ENCODE results near the gene SPNS2. TPM values are rescaled to one million over a fixed set of nuclear protein-coding genes. Genes with fewer than 3 reads are reported as not detected.

Gene SPNS2
- polyA plus RNA-seq (2013), result 153 and 164 TPM in 2 replicates

GRCh38 chr17:4498461-4499397, at the start of gene SPNS2:
Gene SPNS2 (plus strand): TSS chr17:4498881. CDS start chr17:4499048, 167 bp downstream.
- Histone ChIP-seq H3K79me2 (ENCODE audit: control insufficient read depth, insufficient read depth, low read length, poor library complexity) (peaks cover 34% of the 10 kb centered on the region), H2BK12ac (ENCODE audit: low read length) (peak within 1 kb of the TSS; percentile 65), H3K14ac (ENCODE audit: low read length) (peak within 1 kb of the TSS; percentile 88), H3K9ac (ENCODE audit: low read length) (peak within 1 kb of the TSS; percentile 96), H3K18ac (ENCODE audit: low read length) (peak within 1 kb of the TSS; percentile 78), H2AFZ (ENCODE audit: insufficient read depth, low read length, poor library complexity) (peak within 1 kb of the TSS; percentile 57), H3K4ac (ENCODE audit: low read depth, low read length) (peak within 1 kb of the TSS; percentile 97), H2BK120ac (ENCODE audit: insufficient read depth, low read length, poor library complexity) (peak within 1 kb of the TSS; percentile 85), H4K8ac (ENCODE audit: low read depth, low read length) (peak within 1 kb of the TSS; percentile 72), H3K4me1 (ENCODE audit: control insufficient read depth in 1 of 2, insufficient read depth in 2 of 2, low read length in 2 of 2) (peaks cover 39 to 45% of the 10 kb centered on the region in 2 experiments), H2BK5ac (ENCODE audit: low read depth, low read length, poor library complexity) (peak within 1 kb of the TSS; percentile 73), H4K12ac (ENCODE audit: low read depth, low read length) (no peak within 1 kb of the TSS), H2AK5ac (ENCODE audit: low read length) (peak within 1 kb of the TSS; percentile 75), H3K27ac (ENCODE audit: low read depth, low read length) (peak within 1 kb of the TSS; percentile 34), H3K4me3 (ENCODE audit: low read depth, low read length) (peak within 1 kb of the TSS; percentile 88), H3K27me3 (ENCODE audit: insufficient read depth, low read length) (no peaks in the 10 kb centered on the region), H3K4me2 (ENCODE audit: low read length) (peak within 1 kb of the TSS; percentile 94), H3K9me3 (ENCODE audit: insufficient read depth, low read depth, low read length) (no peaks in the 10 kb centered on the region), H3K36me3 (ENCODE audit: control insufficient read depth in 1 of 2, insufficient read depth in 2 of 2, low read length in 2 of 2) (peaks cover 9 to 14% of the 10 kb centered on the region in 2 experiments), H3K23ac (ENCODE audit: low read length) (no peak within 1 kb of the TSS), H4K91ac (ENCODE audit: low read depth, low read length) (peak within 1 kb of the TSS; percentile 86), H3K79me1 (ENCODE audit: low read length) (peaks cover 43% of the 10 kb centered on the region)
- DNase-seq, result peak; percentile 52 to 69
- no CpG with 5 or more reads among the region's 117 CpGs for WGBS (ENCODE audit: extremely low coverage, insufficient coverage, insufficient read length)

DNA sequence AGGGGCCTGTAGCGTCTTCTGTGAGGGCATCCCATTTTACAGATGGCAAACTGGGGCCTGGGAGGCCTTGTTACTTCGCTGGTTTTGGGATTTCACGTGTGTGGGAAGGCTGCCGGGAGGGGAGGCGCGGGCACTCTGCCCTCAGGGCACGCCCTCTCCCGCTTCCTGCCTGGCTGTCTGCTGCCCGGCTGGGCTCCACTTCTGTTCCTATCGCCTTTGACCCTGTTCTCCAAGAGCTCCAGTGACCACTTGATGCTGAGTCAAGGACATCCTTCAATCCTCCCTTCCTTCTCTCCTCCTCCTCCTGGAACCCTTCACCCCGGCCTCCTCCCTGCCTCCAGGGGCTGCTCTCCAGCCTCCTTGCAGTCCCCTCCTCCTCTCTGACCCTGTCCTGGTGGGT, 48.9 kb upstream of the SPNS2 start:
- H3K79me1 ChIP-seq (ENCODE audit: low read length), result peaks cover 14% of the 10 kb centered on the region
- no peak overlapping the region for H2BK5ac ChIP-seq (ENCODE audit: low read depth, low read length, poor library complexity)
- no peak overlapping the region for H4K8ac ChIP-seq (ENCODE audit: low read depth, low read length)
- H3K27ac ChIP-seq (ENCODE audit: low read depth, low read length), result no peak overlapping the region
- peaks cover 15 to 16% of the 10 kb centered on the region in 2 experiments for H3K4me1 ChIP-seq (ENCODE audit: control insufficient read depth in 1 of 2, insufficient read depth in 2 of 2, low read length in 2 of 2)
- H2BK12ac ChIP-seq (ENCODE audit: low read length), result peak overlapping the region; percentile 20
- no peak overlapping the region for H2BK120ac ChIP-seq (ENCODE audit: insufficient read depth, low read length, poor library complexity)
- H3K23ac ChIP-seq (ENCODE audit: low read length), result no peak overlapping the region
- H3K14ac ChIP-seq (ENCODE audit: low read length), result no peak overlapping the region
- peak overlapping the region; percentile 56 for H2AK5ac ChIP-seq (ENCODE audit: low read length)
- no peaks in the 10 kb centered on the region for H3K79me2 ChIP-seq (ENCODE audit: control insufficient read depth, insufficient read depth, low read length, poor library complexity)
- no peak overlapping the region for H2AFZ ChIP-seq (ENCODE audit: insufficient read depth, low read length, poor library complexity)
- H3K36me3 ChIP-seq (ENCODE audit: control insufficient read depth in 1 of 2, insufficient read depth in 2 of 2, low read length in 2 of 2), result no peaks in the 10 kb centered on the region
- no peak overlapping the region for H3K4me3 ChIP-seq (ENCODE audit: low read depth, low read length)
- H3K18ac ChIP-seq (ENCODE audit: low read length), result no peak overlapping the region
- peak overlapping the region; percentile 20 for H4K91ac ChIP-seq (ENCODE audit: low read depth, low read length)
- H3K9ac ChIP-seq (ENCODE audit: low read length), result no peak overlapping the region
- no peaks in the 10 kb centered on the region for H3K9me3 ChIP-seq (ENCODE audit: insufficient read depth, low read depth, low read length)
- no CpG with 5 or more reads among the region's 11 CpGs for WGBS (ENCODE audit: extremely low coverage, insufficient coverage, insufficient read length)
- H3K4ac ChIP-seq (ENCODE audit: low read depth, low read length), result no peak overlapping the region
- H3K27me3 ChIP-seq (ENCODE audit: insufficient read depth, low read length), result no peaks in the 10 kb centered on the region
- no peak overlapping the region for H4K12ac ChIP-seq (ENCODE audit: low read depth, low read length)
- no peak for DNase-seq
- H3K4me2 ChIP-seq (ENCODE audit: low read length), result no peak overlapping the region

GRCh38 chr17:4450710-4451316, 47.9 kb upstream of the SPNS2 start:
- Histone ChIP-seq H3K36me3 (ENCODE audit: control insufficient read depth in 1 of 2, insufficient read depth in 2 of 2, low read length in 2 of 2) (no peaks in the 10 kb centered on the region), H3K9me3 (ENCODE audit: insufficient read depth, low read depth, low read length) (no peaks in the 10 kb centered on the region), H3K18ac (ENCODE audit: low read length) (no peak overlapping the region), H2AFZ (ENCODE audit: insufficient read depth, low read length, poor library complexity) (no peak overlapping the region), H3K4me3 (ENCODE audit: low read depth, low read length) (no peak overlapping the region), H4K8ac (ENCODE audit: low read depth, low read length) (no peak overlapping the region), H4K12ac (ENCODE audit: low read depth, low read length) (no peak overlapping the region), H2BK12ac (ENCODE audit: low read length) (no peak overlapping the region), H3K23ac (ENCODE audit: low read length) (no peak overlapping the region), H3K4me1 (ENCODE audit: control insufficient read depth in 1 of 2, insufficient read depth in 2 of 2, low read length in 2 of 2) (peaks cover 15 to 16% of the 10 kb centered on the region in 2 experiments), H3K4me2 (ENCODE audit: low read length) (no peak overlapping the region), H3K14ac (ENCODE audit: low read length) (no peak overlapping the region), H3K27ac (ENCODE audit: low read depth, low read length) (no peak overlapping the region), H3K9ac (ENCODE audit: low read length) (no peak overlapping the region), H3K79me2 (ENCODE audit: control insufficient read depth, insufficient read depth, low read length, poor library complexity) (no peaks in the 10 kb centered on the region), H3K79me1 (ENCODE audit: low read length) (peaks cover 14% of the 10 kb centered on the region), H2BK120ac (ENCODE audit: insufficient read depth, low read length, poor library complexity) (no peak overlapping the region), H2AK5ac (ENCODE audit: low read length) (no peak overlapping the region), H3K27me3 (ENCODE audit: insufficient read depth, low read length) (no peaks in the 10 kb centered on the region), H2BK5ac (ENCODE audit: low read depth, low read length, poor library complexity) (no peak overlapping the region), H3K4ac (ENCODE audit: low read depth, low read length) (no peak overlapping the region), H4K91ac (ENCODE audit: low read depth, low read length) (no peak overlapping the region)
- WGBS (ENCODE audit: extremely low coverage, insufficient coverage, insufficient read length), result no CpG with 5 or more reads among the region's 14 CpGs
- DNase-seq, result no peak

GRCh38 chr17:4453812-4454591, 44.7 kb upstream of the SPNS2 start:
- no peak overlapping the region for H4K12ac ChIP-seq (ENCODE audit: low read depth, low read length)
- no peak overlapping the region for H3K4me3 ChIP-seq (ENCODE audit: low read depth, low read length)
- H3K27ac ChIP-seq (ENCODE audit: low read depth, low read length), result no peak overlapping the region
- H3K18ac ChIP-seq (ENCODE audit: low read length), result no peak overlapping the region
- H3K4ac ChIP-seq (ENCODE audit: low read depth, low read length), result no peak overlapping the region
- no peak overlapping the region for H2AK5ac ChIP-seq (ENCODE audit: low read length)
- peaks cover 2% of the 10 kb centered on the region for H3K79me1 ChIP-seq (ENCODE audit: low read length)
- no peak for DNase-seq
- H2BK12ac ChIP-seq (ENCODE audit: low read length), result no peak overlapping the region
- H2AFZ ChIP-seq (ENCODE audit: insufficient read depth, low read length, poor library complexity), result no peak overlapping the region
- no peak overlapping the region for H2BK5ac ChIP-seq (ENCODE audit: low read depth, low read length, poor library complexity)
- no peaks in the 10 kb centered on the region for H3K27me3 ChIP-seq (ENCODE audit: insufficient read depth, low read length)
- no peak overlapping the region for H3K23ac ChIP-seq (ENCODE audit: low read length)
- no CpG with 5 or more reads among the region's 9 CpGs for WGBS (ENCODE audit: extremely low coverage, insufficient coverage, insufficient read length)
- no peak overlapping the region for H4K91ac ChIP-seq (ENCODE audit: low read depth, low read length)
- H3K4me2 ChIP-seq (ENCODE audit: low read length), result no peak overlapping the region
- H2BK120ac ChIP-seq (ENCODE audit: insufficient read depth, low read length, poor library complexity), result no peak overlapping the region
- H4K8ac ChIP-seq (ENCODE audit: low read depth, low read length), result no peak overlapping the region
- no peaks in the 10 kb centered on the region for H3K36me3 ChIP-seq (ENCODE audit: control insufficient read depth in 1 of 2, insufficient read depth in 2 of 2, low read length in 2 of 2)
- H3K9me3 ChIP-seq (ENCODE audit: insufficient read depth, low read depth, low read length), result no peaks in the 10 kb centered on the region
- H3K9ac ChIP-seq (ENCODE audit: low read length), result no peak overlapping the region
- no peak overlapping the region for H3K14ac ChIP-seq (ENCODE audit: low read length)
- no peaks in the 10 kb centered on the region for H3K4me1 ChIP-seq (ENCODE audit: control insufficient read depth in 1 of 2, insufficient read depth in 2 of 2, low read length in 2 of 2)
- H3K79me2 ChIP-seq (ENCODE audit: control insufficient read depth, insufficient read depth, low read length, poor library complexity), result no peaks in the 10 kb centered on the region

Measured in trophoblast cell (in vitro differentiated cells and primary cell).